Lung (tissue), 12 donors: ENCODE data around the gene TM4SF5. TPM values are rescaled to one million over a fixed set of nuclear protein-coding genes. Genes with fewer than 3 reads are reported as not detected.
A peak's percentile ranks its signal among the peaks of the same experiment; 100 is the strongest.

Experiments used
- ATAC-seq: fragments of 200-7000 bp; cut with Tn5 transposase; one replicate; pipeline ENCODE4 v1.9.1; 2020; ENCODE audit warnings: moderate number of reproducible peaks; ENCODE audit not compliant: insufficient read depth, low FRiP score
- DNase-seq, 3 donors: peaks; one replicate each; pipeline ENCODE4 v3.0.0-alpha.2; 2013 to 2017
- H3K27ac ChIP-seq, 2 donors: one replicate each; pipeline ENCODE4 v1.5.1; 2013; ENCODE audit warnings: mild to moderate bottlenecking in 2 of 2, moderate library complexity in 2 of 2, control low read depth in 1 of 2, inconsistent platforms in 1 of 2, low read depth in 1 of 2, low read length in 1 of 2
- H3K27me3 ChIP-seq, 3 donors: one replicate each; pipeline ENCODE4 v1.5.1; 2013; ENCODE audit warnings: low read length in 2 of 3; ENCODE audit not compliant: control insufficient read depth in 3 of 3, insufficient read depth in 3 of 3
- H3K36me3 ChIP-seq, 4 donors: one replicate each; pipeline ENCODE4 v1.5.1; 2013; ENCODE audit warnings: low read length in 4 of 4, mild to moderate bottlenecking in 1 of 4, moderate library complexity in 1 of 4; ENCODE audit not compliant: control insufficient read depth in 4 of 4, insufficient read depth in 4 of 4
- H3K4me1 ChIP-seq, 5 donors: one replicate each; pipeline ENCODE4 v1.5.1; 2013; ENCODE audit warnings: low read length in 5 of 5, mild to moderate bottlenecking in 2 of 5, moderate library complexity in 1 of 5; ENCODE audit not compliant: control insufficient read depth in 5 of 5, insufficient read depth in 5 of 5
- H3K4me3 ChIP-seq: one replicate; pipeline ENCODE4 v1.5.1; 2013; ENCODE audit warnings: mild to moderate bottlenecking, control low read depth, moderate library complexity
- H3K9ac ChIP-seq, 2 donors: one replicate each; pipeline ENCODE4 v1.5.1; 2013; ENCODE audit warnings: low read length in 2 of 2, control low read depth in 1 of 2; ENCODE audit not compliant: insufficient read depth in 1 of 2
- H3K9me3 ChIP-seq, 4 donors: one replicate each; pipeline ENCODE4 v1.5.1; 2013; ENCODE audit warnings: low read length in 3 of 4, mild to moderate bottlenecking in 1 of 4, moderate library complexity in 1 of 4; ENCODE audit not compliant: control insufficient read depth in 4 of 4, insufficient read depth in 3 of 4
- CTCF ChIP-seq: IDR thresholded peaks from 2 replicates; pipeline ENCODE4 v1.5.1; 2012; ENCODE audit warnings: mild to moderate bottlenecking; ENCODE audit errors: control extremely low read depth, extremely low read depth
- WGBS, 2 donors: extraction: QIAGEN DNeasy Blood & Tissue Kit; methylation state at CpG; one replicate each; pipeline ENCODE4 v1.1.7; 2013; 5-methylcytosine and 5-hydroxymethylcytosine counted together
- polyA plus RNA-seq, 2 donors: library from polyadenylated mRNA; stranded (reverse); fragments of 200-250 nt; gene quantifications; one replicate each; pipeline ENCODE4 v1.2.1, GENCODE V29; 2013
- total RNA-seq, 2 donors: library from RNA; depleted of rRNA in 1 of 2; stranded (reverse); fragments of >200 nt in 1 of 2; gene quantifications; one replicate each; pipeline ENCODE4 v1.2.1, GENCODE V29; 2014 to 2021
- donor health status: control.
- donor health status: control.
- donor health status: Bipolar disorder and iron deficiency.
- donor health status: healthy.
- donor health status: DM: yes; HTN: yes; CAD: no.

TM4SF5 gene
- total and polyA plus RNA-seq, 4 donors, result not detected

DNA sequence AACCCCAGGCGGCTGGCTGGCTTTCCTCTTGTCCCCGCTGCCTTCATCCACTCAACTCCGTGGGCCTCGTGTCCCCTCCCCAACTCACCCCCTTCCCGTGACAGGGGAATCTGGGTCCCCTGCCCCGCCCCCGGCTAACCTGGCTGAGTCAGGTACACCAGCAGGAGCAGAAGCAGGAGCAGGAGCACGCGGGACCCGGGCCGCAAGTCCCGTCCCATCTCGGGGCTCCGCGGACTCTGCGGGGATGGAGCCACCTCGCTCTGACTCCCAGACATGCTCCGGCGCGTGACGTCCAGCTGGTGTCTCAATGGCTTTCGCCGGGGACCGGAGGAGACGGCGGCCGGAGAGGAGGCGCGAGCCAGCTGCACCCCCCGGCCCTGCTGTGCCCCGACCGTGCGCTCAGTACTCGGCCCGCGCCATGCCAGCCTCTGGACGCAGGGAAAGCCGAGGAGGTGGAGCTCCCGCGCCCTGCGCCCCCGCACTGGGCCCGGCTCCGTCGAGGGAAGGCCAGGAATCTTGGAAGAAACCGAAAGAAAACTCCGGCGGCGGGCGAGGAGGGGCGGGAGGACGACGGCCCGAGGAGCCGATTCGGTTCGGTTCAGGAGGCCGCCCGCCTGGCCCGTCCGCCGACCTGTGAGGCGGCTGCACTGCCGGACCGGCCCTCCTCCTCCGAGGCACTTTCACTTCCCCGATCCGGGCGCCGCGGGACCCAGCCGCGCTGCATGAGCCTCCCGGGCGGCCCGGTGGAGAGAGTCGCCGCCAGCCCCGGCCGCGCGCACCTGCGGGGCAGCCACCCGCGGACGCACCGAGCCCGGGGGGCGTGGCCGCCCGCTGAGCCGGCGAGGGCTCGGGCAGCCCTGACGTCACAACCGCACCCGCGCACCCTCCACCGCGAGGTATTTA lies 32.3 kb upstream of the TM4SF5 start, which contains the start of the genes CXCL16 and ZMYND15:
Gene CXCL16 (minus strand): TSS at position 807 of the 903 bp plus-strand sequence. CDS start 589 bp downstream, at position 218.
Gene ZMYND15 (plus strand): TSS at position 712 of the 903 bp plus-strand sequence. CDS start 716 bp downstream, outside the sequence.
- Histone ChIP-seq H3K4me1 (peaks cover 0 to 13% (median 2%) of the 10 kb centered on the region in 5 donors), H3K9ac (no peak within 1 kb of the TSS), H3K27ac (peak within 1 kb of the TSS in 1 of 2 donors; percentile 81), H3K36me3 (peaks cover 0 to 8% (median 0%) of the 10 kb centered on the region in 4 donors), H3K4me3 (peak within 1 kb of the TSS; percentile 72), H3K9me3 (no peaks in the 10 kb centered on the region), H3K27me3 (peaks cover 0 to 18% (median 17%) of the 10 kb centered on the region in 3 donors)
- peak; percentile 66 for ATAC-seq
- TF ChIP-seq CTCF, result no peak
- 0 to 1% methylated on average over 69 to 100 of the region's 100 CpGs for WGBS, 2 donors
- DNase-seq, result peak; percentile 42 to 56 (median 48)

GRCh38 chr17:4740025-4740351 lies 31.7 kb upstream of the TM4SF5 start:
- WGBS, 2 donors, result 19 to 23% methylated on average over 11 to 13 of the region's 13 CpGs
- no peak overlapping the region for H3K9ac ChIP-seq
- peaks cover 0 to 24% (median 17%) of the 10 kb centered on the region in 3 donors for H3K27me3 ChIP-seq
- ATAC-seq, result no peak
- H3K27ac ChIP-seq, result no peak overlapping the region
- peak overlapping the region; percentile 72 for H3K4me3 ChIP-seq
- no peak for TF ChIP-seq CTCF
- peaks cover 0 to 13% (median 2%) of the 10 kb centered on the region in 5 donors for H3K4me1 ChIP-seq
- peaks cover 0 to 4% (median 0%) of the 10 kb centered on the region in 4 donors for H3K36me3 ChIP-seq
- no peaks in the 10 kb centered on the region for H3K9me3 ChIP-seq
- no peak for DNase-seq

DNA sequence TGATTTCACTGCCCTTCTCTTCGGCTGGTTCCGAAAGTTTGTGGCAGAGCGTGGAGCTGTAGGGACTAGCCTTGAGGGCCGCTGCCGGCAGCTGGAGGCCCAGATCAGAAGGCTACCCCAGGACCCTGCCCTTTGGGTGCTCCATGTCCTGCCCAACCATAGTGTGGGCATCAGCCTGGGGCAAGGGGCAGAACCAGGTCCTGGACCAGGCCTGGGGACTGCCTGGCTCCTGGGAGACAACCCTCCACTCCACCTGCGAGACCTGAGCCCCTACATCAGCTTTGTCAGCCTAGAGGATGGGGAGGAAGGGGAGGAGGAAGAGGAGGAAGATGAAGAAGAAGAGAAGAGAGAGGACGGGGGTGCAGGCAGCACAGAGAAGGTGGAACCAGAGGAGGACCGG lies 31.1 kb upstream of the TM4SF5 start:
- Histone ChIP-seq H3K27me3 (peaks cover 0 to 30% (median 17%) of the 10 kb centered on the region in 3 donors), H3K9me3 (no peaks in the 10 kb centered on the region), H3K36me3 (no peaks in the 10 kb centered on the region), H3K9ac (no peak overlapping the region), H3K27ac (no peak overlapping the region), H3K4me3 (no peak overlapping the region), H3K4me1 (peaks cover 0 to 18% (median 2%) of the 10 kb centered on the region in 5 donors)
- no peak for DNase-seq
- TF ChIP-seq CTCF, result no peak
- no peak for ATAC-seq
- WGBS, 2 donors, result 92 to 97% methylated on average over 8 of the region's 8 CpGs
